Activated naive CD4-positive, alpha-beta T cell treated with anti-CD3 and anti-CD28 coated beads, Interleukin-2, amount 50 U/mL, for 72 hours (primary cell): ENCODE measurements around the gene SIPA1. TPM values are rescaled to one million over a fixed set of nuclear protein-coding genes. Genes with fewer than 3 reads are reported as not detected.
A peak's percentile ranks its signal among the peaks of the same experiment; 100 is the strongest.

Source experiments
- ATAC-seq, 2 donors: fragments of 150-1000 bp; cut with Tn5 transposase; 2 replicates each; pipeline ENCODE4 v1.10.0; 2021; ENCODE audit warnings: mild to moderate bottlenecking in 2 of 2, moderate library complexity in 2 of 2
- DNase-seq, 2 donors: peaks; one replicate each; pipeline ENCODE4 v3.0.0; 2021 to 2022; ENCODE audit warnings: low spot score in 2 of 2
- H3K27ac Mint-ChIP-seq, 2 donors: one replicate each; pipeline ENCODE4 v1.8.0; 2022; ENCODE audit warnings: mild to moderate bottlenecking in 2 of 2, mixed read lengths in 2 of 2
- H3K36me3 Mint-ChIP-seq, 2 donors: one replicate each; pipeline ENCODE4 v1.8.0; 2022; ENCODE audit warnings: mixed read lengths in 2 of 2
- H3K9me3 Mint-ChIP-seq, 2 donors: one replicate each; pipeline ENCODE4 v1.8.0; 2022; ENCODE audit warnings: mixed read lengths in 2 of 2
- total RNA-seq, 2 donors: library from RNA; stranded (reverse); gene quantifications; one replicate each; pipeline ENCODE4 v1.2.3, GENCODE V29; 2022

The SIPA1 gene
- total RNA-seq, 2 donors from 2014 or later, result 185 to 203 TPM

DNA sequence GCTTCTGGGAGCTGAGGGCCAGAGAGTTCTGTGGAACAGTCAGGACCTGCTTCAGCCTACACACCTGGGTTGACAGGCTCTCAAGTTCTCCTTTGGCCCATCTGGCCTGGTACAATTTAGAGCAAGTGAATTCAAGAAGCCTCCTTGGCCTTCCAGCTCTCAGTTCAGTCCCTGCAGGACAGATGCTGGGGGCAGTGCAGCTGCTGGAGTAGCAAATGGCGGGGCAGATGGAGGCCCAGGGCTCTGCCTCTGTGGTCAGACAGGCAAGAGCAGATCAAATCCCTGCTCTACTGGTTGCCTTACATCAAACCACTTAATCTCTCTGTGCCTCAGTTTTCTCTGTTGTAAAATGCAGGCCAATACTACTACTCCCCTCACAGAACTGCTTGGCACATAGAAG, 33.6 kb upstream of the SIPA1 start:
- Mint-ChIP-seq H3K36me3 (peaks cover 0 to 7% of the 10 kb centered on the region in 2 donors), H3K9me3 (no peaks in the 10 kb centered on the region), H3K27ac (peak overlapping the region; percentile 22 to 58)
- ATAC-seq, result no peak
- DNase-seq, result no peak

DNA sequence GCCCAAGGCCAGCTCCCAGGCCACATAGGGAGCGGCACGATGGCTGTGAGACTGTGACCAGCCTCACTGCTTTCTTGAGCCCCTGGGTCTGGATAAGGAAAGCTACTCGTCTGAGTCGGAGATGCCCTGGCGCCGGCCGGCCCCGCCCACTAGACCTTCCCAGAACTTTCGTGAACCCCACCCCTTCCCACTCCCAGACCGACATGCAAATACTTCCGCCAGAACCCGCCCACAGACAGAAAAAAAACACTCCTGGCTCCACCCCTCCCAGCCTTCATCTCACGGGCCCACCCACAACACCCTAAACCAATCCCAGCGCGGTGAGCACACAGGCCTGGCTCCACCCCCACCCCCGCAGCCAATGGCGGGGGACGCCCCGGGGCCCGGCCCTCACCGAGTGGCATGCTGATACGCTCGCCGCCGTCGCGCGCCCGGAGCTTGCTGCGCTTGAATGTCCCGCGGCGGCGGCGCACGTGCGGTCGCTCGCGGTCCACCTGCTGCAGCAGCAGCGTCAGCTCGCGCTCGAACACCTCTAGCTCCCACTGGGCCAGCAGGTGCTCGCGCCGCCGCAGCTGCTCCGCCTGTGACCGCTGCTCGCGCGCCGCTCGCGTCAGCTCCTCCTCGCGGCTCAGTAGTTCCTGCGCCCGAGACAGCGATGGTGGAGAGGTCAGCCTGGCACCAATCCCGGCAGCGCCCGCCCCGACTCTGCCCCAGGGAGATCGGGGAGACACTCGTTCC, 30.9 kb upstream of the SIPA1 start:
- ATAC-seq, result peak in 1 of 2 donors; percentile 76
- H3K36me3 Mint-ChIP-seq, result peaks cover 2 to 9% of the 10 kb centered on the region in 2 donors

DNA sequence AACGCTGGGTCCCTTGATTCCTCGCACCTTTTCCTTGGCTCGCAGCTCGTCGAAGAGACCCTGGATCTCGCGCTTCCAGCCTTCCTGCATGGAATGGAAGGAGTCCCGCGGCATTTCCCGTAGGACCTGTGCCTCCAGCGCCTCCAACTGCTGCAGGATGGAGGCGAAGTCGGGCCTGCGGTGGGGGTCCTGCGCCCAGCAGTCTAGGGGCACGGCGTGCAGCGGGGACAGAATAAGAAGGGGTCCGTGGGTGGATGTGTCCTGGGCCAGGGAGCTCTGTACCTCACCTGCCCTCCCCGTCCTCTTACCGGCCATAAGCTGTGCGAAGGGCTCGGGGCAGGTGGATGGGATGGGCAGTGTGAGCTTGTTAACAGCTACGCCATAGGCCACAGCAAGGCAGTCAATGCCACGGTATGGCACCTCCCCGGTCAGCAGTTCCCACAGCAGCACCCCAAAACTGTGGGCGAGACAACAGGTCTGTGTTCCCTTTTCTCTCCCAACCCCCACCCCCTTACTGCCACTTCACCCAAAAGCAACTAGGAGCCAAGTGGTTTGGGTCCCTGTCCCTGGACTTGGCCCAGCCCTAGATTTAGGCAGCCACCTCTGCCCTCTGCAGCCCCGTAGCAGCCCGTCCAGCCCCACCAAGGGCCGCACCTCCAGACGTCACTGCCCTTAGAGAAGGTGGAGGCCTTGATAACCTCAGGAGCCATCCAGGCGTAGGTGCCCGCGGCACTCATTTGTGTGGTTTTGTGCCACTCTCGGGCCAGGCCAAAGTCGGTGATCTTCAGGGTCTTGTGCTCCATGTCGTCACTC, 30.1 kb upstream of the SIPA1 start:
- Mint-ChIP-seq H3K9me3 (no peaks in the 10 kb centered on the region), H3K36me3 (peaks cover 8 to 17% of the 10 kb centered on the region in 2 donors), H3K27ac (peak overlapping the region; percentile 64 to 77)
- ATAC-seq (no peak), DNase-seq (no peak)

More for the DNA sequence above, 30.9 kb upstream of the SIPA1 start:
- H3K27ac Mint-ChIP-seq, result no peak overlapping the region
- no peaks in the 10 kb centered on the region for H3K9me3 Mint-ChIP-seq
- no peak for DNase-seq

GRCh38 chr11:65609229-65609628, 28.7 kb upstream of the SIPA1 start:
- ATAC-seq (no peak), DNase-seq (no peak)
- peaks cover 18 to 19% of the 10 kb centered on the region in 2 donors for H3K36me3 Mint-ChIP-seq
- H3K9me3 Mint-ChIP-seq, result no peaks in the 10 kb centered on the region
- peak overlapping the region; percentile 64 to 73 for H3K27ac Mint-ChIP-seq

DNA sequence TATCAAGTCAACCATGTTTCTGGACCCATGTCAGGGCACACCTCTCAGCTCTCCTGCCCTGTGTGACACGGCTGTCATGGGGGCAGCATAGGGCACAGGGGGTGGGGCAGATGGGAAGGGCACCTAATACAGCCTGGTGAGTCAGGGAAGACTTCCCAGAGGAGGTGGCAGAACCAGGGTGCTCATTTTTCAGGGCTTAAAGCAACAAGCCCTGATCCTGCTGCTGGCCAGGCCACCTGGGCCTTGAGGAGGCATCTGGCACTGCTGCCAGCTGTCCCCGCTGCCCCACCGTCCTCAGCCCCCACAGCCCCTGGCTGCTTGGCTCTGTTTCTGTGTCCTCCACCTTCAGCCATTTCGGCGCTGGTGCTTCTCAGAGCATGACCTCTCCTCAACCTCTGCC, 28.2 kb upstream of the SIPA1 start:
- peaks cover 20 to 22% of the 10 kb centered on the region in 2 donors for H3K36me3 Mint-ChIP-seq
- ATAC-seq (no peak), DNase-seq (no peak)
- peak overlapping the region; percentile 64 to 93 for H3K27ac Mint-ChIP-seq
- no peaks in the 10 kb centered on the region for H3K9me3 Mint-ChIP-seq

DNA sequence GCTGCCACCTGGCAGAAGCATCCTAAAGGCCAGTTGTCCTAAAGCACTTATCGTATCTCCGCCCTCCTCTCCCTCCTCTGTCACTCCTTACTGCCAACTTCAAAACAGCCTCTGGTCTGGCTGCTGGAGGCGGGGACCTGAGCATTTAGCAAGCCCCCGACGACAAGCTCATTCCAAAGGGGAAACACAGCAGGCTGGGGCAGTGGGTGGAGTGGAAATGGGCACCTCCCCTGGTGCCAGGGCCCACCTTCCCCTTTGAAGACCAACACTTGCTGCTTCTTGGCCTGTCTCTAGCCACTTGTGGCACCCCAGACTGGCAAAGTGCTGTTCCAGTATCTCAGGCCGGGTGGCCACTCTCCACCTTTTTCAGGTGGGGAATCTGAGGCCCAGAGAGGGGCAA, 27.5 kb upstream of the SIPA1 start:
- Mint-ChIP-seq H3K27ac (peak overlapping the region; percentile 89 to 91), H3K9me3 (no peaks in the 10 kb centered on the region), H3K36me3 (peaks cover 22 to 25% of the 10 kb centered on the region in 2 donors)
- no peak for ATAC-seq
- DNase-seq, result no peak

- peak overlapping the region; percentile 89 for H3K27ac Mint-ChIP-seq
- DNase-seq (no peak), ATAC-seq (no peak)
- peaks cover 23 to 26% of the 10 kb centered on the region in 2 donors for H3K36me3 Mint-ChIP-seq
- H3K9me3 Mint-ChIP-seq, result no peaks in the 10 kb centered on the region
These were observed 26.7 kb upstream of the SIPA1 start for GRCh38 chr11:65611028-65611757.

DNA sequence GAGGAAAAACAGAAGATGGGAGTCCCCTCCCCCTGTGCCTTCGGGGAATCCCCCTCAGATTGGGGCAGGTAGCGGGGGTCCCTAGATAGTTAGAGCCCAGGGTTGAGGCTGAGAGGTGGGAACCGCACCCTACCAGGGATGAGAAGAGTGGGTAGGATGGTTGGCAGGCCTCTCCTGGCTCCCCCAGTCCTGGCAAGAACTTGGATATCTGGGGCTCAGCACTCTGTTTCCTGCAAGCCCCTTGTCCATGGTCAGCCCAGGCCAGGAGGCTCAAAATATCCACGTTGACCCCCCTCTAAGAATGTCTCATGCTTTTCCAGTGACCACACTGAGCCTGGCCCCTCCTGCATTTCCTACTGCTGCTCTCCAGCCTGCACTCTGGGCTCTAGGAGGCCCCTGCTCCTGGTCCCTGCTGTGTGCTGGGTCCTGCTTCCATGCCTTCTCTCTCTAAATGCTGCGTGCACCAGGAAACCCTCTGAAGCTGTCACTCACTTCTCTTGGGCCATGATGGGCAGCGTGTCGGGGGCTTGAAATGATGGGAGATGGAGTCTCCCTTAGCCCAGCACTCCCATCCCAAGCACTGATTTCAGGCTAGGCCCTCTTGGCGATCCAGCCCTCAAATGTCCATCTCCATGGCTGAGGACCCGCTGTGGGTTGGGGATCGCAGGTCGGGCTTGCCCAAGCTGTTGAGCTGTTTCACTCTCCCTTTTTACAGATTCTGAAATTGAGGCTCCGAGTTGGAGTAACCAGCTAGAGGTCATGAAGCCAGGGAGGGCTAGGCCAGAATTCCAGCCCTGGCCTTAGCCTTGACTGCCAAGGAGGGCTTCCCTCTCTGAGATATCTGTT, 25.9 kb upstream of the SIPA1 start:
- DNase-seq (no peak), ATAC-seq (no peak)
- H3K9me3 Mint-ChIP-seq, result no peaks in the 10 kb centered on the region
- H3K36me3 Mint-ChIP-seq, result peaks cover 30 to 33% of the 10 kb centered on the region in 2 donors
- H3K27ac Mint-ChIP-seq, result peak overlapping the region; percentile 89 to 95

GRCh38 chr11:65612691-65613090, 25.2 kb upstream of the SIPA1 start:
- H3K36me3 Mint-ChIP-seq, result peaks cover 30 to 34% of the 10 kb centered on the region in 2 donors
- DNase-seq (no peak), ATAC-seq (no peak)
- H3K27ac Mint-ChIP-seq, result peak overlapping the region; percentile 89 to 95
- no peaks in the 10 kb centered on the region for H3K9me3 Mint-ChIP-seq

- H3K9me3 Mint-ChIP-seq, result no peaks in the 10 kb centered on the region
- ATAC-seq (no peak), DNase-seq (no peak)
- peaks cover 30 to 34% of the 10 kb centered on the region in 2 donors for H3K36me3 Mint-ChIP-seq
- H3K27ac Mint-ChIP-seq, result peak overlapping the region; percentile 84 to 89
These were observed 24.6 kb upstream of the SIPA1 start for GRCh38 chr11:65613091-65613928.

- H3K36me3 Mint-ChIP-seq, result peaks cover 30 to 34% of the 10 kb centered on the region in 2 donors
These were observed 22.5 kb upstream of the SIPA1 start, which contains the start of gene PCNX3 for GRCh38 chr11:65615229-65615949. TSS of gene PCNX3 (plus strand) at chr11:65615776. CDS start at chr11:65616312, 536 bp downstream.

DNA sequence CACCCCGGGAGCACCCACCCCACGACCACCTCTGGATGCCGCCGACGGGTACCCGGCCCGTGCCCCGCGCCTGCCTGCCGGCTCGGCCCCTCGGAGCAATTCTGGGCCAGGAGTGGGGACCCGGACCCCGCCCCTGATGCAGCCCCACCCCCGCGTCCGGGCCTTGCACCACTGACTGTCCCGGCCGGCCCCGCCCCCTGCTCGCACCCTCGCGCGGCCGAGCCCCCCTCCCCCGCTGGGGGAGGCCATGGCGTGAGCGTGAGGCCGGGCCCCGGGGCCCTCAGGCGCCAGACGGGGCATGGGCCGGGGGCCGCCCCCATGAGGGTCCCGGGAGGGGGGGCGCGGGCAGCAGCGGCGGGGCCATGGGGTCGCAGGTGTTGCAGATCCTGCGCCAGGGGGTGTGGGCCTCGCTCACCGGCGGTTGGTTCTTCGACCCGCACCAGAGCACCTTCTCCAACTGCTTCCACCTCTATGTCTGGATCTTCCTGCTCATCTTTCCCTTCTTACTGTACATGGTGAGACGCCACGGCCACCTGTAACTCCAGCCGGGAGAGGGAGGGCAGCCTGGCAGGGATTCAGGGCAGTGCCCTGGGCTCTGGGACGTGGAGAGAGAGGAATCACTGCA, 21.8 kb upstream of the SIPA1 start:
- no peaks in the 10 kb centered on the region for H3K9me3 Mint-ChIP-seq
- DNase-seq, result peak in 1 of 2 donors; percentile 45
- ATAC-seq, result no peak

More at GRCh38 chr11:65615229-65615949, 22.5 kb upstream of the SIPA1 start, which contains the start of gene PCNX3:
- Mint-ChIP-seq H3K27ac (peak within 1 kb of the TSS; percentile 89 to 98), H3K9me3 (no peaks in the 10 kb centered on the region)
- peak; percentile 98 to 100 for DNase-seq
- peak; percentile 89 for ATAC-seq

GRCh38 chr11:65616575-65617001, 21.3 kb upstream of the SIPA1 start:
- no peak for ATAC-seq
- no peaks in the 10 kb centered on the region for H3K9me3 Mint-ChIP-seq
- peaks cover 30 to 34% of the 10 kb centered on the region in 2 donors for H3K36me3 Mint-ChIP-seq
- no peak for DNase-seq
- H3K27ac Mint-ChIP-seq, result peak overlapping the region; percentile 89 to 98

More for the DNA sequence above, 21.8 kb upstream of the SIPA1 start:
- H3K36me3 Mint-ChIP-seq, result peaks cover 30 to 34% of the 10 kb centered on the region in 2 donors
- peak overlapping the region; percentile 89 to 98 for H3K27ac Mint-ChIP-seq
